Progenitor cell of endocrine pancreas (in vitro differentiated cells): ENCODE measurements around the gene RPS8. TPM values are rescaled to one million over a fixed set of nuclear protein-coding genes. Genes with fewer than 3 reads are reported as not detected.

Experiments
- DNase-seq: peaks from one replicate; pipeline ENCODE4 v3.0.0; 2021; ENCODE audit warnings: low spot score; ENCODE audit not compliant: unreplicated experiment
- H3K27ac Mint-ChIP-seq: 2 replicates; pipeline ENCODE4 v1.8.0; 2021; ENCODE audit warnings: mild to moderate bottlenecking, moderate library complexity, mixed read lengths
- H3K27me3 Mint-ChIP-seq: 2 replicates; pipeline ENCODE4 v1.8.0; 2021; ENCODE audit warnings: mixed read lengths
- H3K36me3 Mint-ChIP-seq: 2 replicates; pipeline ENCODE4 v1.8.0; 2022; ENCODE audit warnings: mixed read lengths; ENCODE audit not compliant: insufficient read depth
- H3K4me1 Mint-ChIP-seq: 2 replicates; pipeline ENCODE4 v1.8.0; 2021; ENCODE audit warnings: low read depth, mixed read lengths
- H3K4me3 Mint-ChIP-seq: 2 replicates; pipeline ENCODE4 v1.8.0; 2021; ENCODE audit warnings: low read depth, mild to moderate bottlenecking, moderate library complexity, mixed read lengths
- H3K9me3 Mint-ChIP-seq: 2 replicates; pipeline ENCODE4 v1.8.0; 2021; ENCODE audit warnings: low read depth, mixed read lengths
- CTCF ChIP-seq: fragments of 200-600 bp; sonication (generic); IDR thresholded peaks from one replicate; pipeline ENCODE4 v1.5.0; 2021; ENCODE audit warnings: antibody characterized with exemption, mild to moderate bottlenecking; ENCODE audit not compliant: unreplicated experiment
- total RNA-seq: library from RNA; stranded (reverse); gene quantifications from 2 replicates; pipeline ENCODE4 v1.2.1, GENCODE V29; 2021

RPS8 gene
- total RNA-seq, 1 donor from 2014 or later, result 1,808 TPM

- no peak for DNase-seq
- Mint-ChIP-seq H3K36me3 (peaks cover 7% of the 10 kb centered on the region), H3K9me3 (no peaks in the 10 kb centered on the region), H3K27me3 (peaks cover 8% of the 10 kb centered on the region), H3K27ac (peak overlapping the region; percentile 100), H3K4me1 (peaks cover 16% of the 10 kb centered on the region), H3K4me3 (no peak overlapping the region)
- TF ChIP-seq CTCF, result no peak
Measured at GRCh38 chr1:44798481-44799365, 23.4 kb downstream of the RPS8 start.

- peak within 1 kb of the TSS; percentile 94 for H3K4me3 Mint-ChIP-seq
- peaks cover 7% of the 10 kb centered on the region for H3K36me3 Mint-ChIP-seq
- H3K27me3 Mint-ChIP-seq, result peaks cover 8% of the 10 kb centered on the region
- H3K27ac Mint-ChIP-seq, result peak within 1 kb of the TSS; percentile 100
- peak; percentile 91 for DNase-seq
- peaks cover 16% of the 10 kb centered on the region for H3K4me1 Mint-ChIP-seq
- H3K9me3 Mint-ChIP-seq, result no peaks in the 10 kb centered on the region
- peak; percentile 83 for TF ChIP-seq CTCF
Measured at GRCh38 chr1:44799770-44800584, 24.6 kb downstream of the RPS8 start, which contains the start of gene PLK3. TSS of gene PLK3 (plus strand) at chr1:44800377. CDS start at chr1:44800464, 87 bp downstream.

GRCh38 chr1:44801491-44802305, 26.4 kb downstream of the RPS8 start:
- Mint-ChIP-seq H3K9me3 (no peaks in the 10 kb centered on the region), H3K27ac (no peak overlapping the region), H3K36me3 (peaks cover 7% of the 10 kb centered on the region), H3K4me1 (peaks cover 16% of the 10 kb centered on the region), H3K27me3 (peaks cover 8% of the 10 kb centered on the region), H3K4me3 (peak overlapping the region; percentile 72)
- TF ChIP-seq CTCF, result no peak
- DNase-seq, result no peak

GRCh38 chr1:44802306-44803061, 27.1 kb downstream of the RPS8 start:
- DNase-seq, result no peak
- Mint-ChIP-seq H3K27ac (peak overlapping the region; percentile 73), H3K4me3 (peak overlapping the region; percentile 60), H3K9me3 (no peaks in the 10 kb centered on the region), H3K36me3 (peaks cover 7% of the 10 kb centered on the region), H3K4me1 (peaks cover 24% of the 10 kb centered on the region), H3K27me3 (peaks cover 8% of the 10 kb centered on the region)
- TF ChIP-seq CTCF, result no peak
